LNCAP (cell line): ENCODE results near the gene LCN9.

Source experiments
- TF ChIP-seq, protein P1 (sequence below): fragments of 450-650 bp; IDR thresholded peaks from 2 replicates; pipeline ENCODE4 v1.5.1; 2017; ENCODE audit warnings: mild to moderate bottlenecking

Gene LCN9

DNA sequence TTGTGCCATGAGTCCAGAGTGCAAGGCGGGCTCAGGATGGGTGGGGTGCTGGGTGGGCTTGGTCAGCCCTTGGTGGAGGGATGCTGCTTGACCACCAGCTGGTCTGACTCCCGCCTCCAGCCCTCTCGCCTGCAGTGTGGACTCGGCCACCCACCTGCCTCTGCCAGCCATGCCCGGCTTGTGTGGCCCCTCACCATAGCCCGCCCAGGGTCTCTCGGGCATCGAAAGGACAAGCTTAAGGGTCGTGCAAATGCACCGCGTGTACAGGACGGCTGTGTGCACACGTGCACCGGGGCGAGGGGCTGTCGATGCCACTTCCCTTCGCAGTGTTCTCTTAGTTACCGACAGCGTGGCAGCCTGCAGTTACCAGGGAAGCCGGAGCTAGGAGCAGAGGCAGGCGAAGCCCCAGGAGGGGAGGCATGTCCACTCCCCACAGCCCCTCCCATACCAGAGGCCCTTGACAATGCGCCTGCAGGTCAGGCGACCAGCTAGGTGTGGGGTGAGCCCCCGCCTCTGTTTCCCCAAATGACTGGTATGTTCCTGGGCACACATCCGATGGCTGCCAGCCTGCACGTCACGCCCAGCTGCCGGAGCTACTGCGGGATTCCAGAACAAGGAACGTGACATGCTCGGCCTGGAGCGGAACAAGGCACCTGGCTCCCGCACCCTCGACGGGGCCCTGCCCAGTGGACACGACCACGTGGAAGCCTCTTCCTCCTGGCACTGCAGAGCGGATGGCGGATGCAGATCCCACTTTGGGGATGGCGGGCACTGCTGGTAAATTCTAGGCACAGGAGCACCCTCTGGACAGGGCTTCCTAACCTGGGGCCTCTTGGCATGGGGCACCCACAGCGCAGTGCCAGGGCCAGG is 7.8 kb downstream of the LCN9 start:
- TF ChIP-seq, protein P1, sequence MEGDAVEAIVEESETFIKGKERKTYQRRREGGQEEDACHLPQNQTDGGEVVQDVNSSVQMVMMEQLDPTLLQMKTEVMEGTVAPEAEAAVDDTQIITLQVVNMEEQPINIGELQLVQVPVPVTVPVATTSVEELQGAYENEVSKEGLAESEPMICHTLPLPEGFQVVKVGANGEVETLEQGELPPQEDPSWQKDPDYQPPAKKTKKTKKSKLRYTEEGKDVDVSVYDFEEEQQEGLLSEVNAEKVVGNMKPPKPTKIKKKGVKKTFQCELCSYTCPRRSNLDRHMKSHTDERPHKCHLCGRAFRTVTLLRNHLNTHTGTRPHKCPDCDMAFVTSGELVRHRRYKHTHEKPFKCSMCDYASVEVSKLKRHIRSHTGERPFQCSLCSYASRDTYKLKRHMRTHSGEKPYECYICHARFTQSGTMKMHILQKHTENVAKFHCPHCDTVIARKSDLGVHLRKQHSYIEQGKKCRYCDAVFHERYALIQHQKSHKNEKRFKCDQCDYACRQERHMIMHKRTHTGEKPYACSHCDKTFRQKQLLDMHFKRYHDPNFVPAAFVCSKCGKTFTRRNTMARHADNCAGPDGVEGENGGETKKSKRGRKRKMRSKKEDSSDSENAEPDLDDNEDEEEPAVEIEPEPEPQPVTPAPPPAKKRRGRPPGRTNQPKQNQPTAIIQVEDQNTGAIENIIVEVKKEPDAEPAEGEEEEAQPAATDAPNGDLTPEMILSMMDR, result no peak

DNA sequence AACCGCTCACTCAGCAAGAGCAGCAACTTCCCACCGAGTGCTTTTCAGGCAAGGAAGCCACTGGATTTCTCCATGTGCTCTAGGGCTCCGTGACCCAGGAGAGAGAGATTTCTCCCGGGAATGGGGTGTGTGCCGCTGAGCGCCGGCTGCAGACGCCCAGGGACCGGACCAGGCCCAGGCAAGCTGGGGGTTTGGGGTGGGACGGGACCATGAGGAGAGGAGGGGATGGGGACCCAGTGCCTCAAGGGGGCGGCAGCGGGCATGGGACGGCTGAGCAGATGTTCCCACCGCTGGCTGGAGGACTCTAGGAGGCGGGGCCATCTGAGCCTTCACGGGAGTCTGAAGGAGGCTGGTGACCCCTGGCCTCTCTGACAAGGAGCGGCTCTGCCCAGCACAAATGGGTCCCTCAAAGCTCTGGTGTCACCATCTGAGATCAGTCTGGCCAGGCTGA is 8.5 kb downstream of the LCN9 start:
- TF ChIP-seq, protein P1, result no peak

DNA sequence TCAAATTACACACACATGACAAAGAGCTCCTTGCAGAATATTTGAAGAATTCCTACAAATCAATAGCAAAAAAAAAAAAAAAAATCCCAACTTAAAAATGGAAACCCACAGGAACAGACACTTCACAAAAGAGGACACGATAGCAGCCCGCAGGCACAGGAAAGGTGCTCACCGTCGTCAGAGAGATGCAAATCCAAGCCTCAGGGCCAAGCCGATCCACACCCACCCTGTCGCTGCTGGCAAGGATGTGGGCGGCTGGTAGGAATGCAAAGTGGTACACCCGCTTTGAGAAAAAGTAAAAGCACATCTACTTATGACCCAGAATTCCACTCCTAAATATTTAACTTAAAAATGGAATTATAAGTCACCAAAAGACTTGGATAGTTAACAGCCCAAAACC is 10.8 kb downstream of the LCN9 start:
- TF ChIP-seq, protein P1, result no peak

DNA sequence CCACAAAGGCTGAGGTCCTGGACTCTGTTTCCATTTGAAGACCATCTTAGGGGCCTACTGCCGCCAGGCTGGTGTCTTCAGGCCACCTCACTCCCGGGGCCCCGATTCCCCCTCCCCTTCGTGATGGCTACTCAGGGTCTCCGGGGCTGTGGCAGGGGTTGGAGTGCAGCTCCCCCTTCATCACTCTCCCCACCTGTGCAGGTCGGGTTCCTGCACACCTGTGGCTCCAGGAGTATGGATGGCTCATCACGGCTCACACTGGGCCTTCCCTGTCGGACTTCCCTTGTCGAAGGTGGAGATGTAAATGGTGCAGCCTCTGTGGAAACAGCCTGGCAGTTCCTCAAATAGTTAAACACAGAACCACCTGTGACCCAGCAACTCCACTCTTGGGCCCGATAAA is 11.9 kb downstream of the LCN9 start:
- TF ChIP-seq, protein P1, result no peak

DNA sequence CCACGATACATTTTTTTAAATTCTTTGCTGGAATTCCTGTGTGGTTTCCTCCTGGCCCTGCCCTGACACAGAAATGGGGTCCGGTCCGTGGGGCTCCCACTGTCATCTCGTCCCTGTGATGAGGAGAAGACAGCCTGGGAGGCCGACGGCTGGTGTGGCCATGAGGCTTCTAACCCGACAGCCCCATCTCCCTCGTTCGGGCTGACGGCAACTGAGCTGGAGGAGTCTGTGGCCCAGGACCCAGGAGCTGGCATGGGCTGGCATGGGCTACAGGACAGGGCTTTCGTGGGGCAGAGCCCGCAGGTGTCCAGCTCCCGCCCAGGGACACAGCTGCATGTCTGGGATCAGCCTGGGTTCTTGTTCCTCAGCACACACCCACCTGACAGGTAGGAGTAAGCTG is 13.8 kb downstream of the LCN9 start:
- TF ChIP-seq, protein P1, result no peak

DNA sequence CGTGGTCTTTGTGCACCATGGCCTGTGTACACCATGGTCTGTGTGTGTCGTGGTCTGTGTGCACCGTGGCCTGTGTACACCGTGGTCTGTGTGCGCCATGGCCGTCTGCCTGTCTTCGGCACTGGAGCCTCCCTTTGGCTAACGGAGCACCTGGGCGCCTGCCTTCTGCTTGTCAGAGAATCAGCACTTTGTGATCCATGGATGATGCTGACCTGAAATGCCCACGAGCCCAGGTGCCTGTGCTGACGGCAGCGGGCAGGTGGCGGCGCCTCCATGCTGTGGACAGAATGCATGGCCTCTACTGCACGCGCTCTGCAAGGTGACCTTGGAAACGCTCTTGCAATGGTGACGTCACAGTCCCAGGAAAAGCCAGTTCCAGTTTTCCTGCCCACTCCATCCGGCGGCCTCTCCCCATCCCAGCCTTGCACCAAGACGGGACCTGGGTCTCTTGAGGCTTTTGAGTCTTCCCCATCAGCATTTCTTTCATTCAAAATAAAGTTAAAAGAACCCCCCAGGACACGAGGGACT is 14.6 kb downstream of the LCN9 start:
- TF ChIP-seq, protein P1, result no peak

DNA sequence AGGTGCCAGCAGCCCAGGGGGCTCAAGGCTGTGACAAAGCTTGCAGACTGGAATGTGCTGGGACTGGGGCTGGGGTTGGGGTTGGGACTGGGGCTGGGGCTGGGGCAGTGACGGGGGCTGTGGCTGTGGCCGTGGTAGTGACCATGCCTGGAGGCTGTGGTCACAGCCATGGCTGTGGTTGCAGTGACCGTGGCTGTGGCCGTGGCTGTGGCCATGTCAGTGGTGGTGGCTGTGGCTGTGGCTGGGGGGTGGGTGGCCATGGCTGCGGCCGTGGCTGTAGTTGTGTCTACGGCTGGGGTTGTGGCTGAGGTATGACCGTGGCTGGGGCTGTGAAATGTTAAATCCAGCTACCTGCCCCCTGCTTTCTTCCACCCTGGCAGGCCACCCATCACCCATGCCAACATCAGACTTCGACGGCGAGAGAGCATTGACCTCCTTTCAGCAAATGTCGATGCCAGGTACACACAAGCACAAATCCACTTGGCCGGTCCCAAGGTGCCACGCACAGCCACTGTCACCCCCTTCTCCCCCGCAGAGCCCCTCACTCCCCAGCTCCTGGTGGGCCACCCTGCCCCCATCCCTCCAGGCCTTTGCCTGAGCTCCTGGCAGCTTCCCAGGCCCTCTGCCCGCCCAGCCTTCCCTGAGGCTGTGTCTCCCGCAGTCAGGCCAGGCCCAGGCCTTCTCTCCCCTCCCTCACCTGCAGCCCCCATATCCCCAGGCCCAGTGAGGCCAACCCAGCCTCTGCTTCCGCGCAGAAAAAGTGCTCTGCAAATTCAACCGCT is 15.3 kb downstream of the LCN9 start:
- TF ChIP-seq, protein P1, result no peak
